Lung (tissue), 12 donors: ENCODE results near the gene OR1K1. TPM values are rescaled to one million over a fixed set of nuclear protein-coding genes. Genes with fewer than 3 reads are reported as not detected.

Experiments used
- ATAC-seq: fragments of 200-7000 bp; cut with Tn5 transposase; one replicate; pipeline ENCODE4 v1.9.1; 2020; ENCODE audit warnings: moderate number of reproducible peaks; ENCODE audit not compliant: insufficient read depth, low FRiP score
- DNase-seq, 3 donors: peaks; one replicate each; pipeline ENCODE4 v3.0.0-alpha.2; 2013 to 2017
- H3K27ac ChIP-seq, 2 donors: one replicate each; pipeline ENCODE4 v1.5.1; 2013; ENCODE audit warnings: mild to moderate bottlenecking in 2 of 2, moderate library complexity in 2 of 2, control low read depth in 1 of 2, inconsistent platforms in 1 of 2, low read depth in 1 of 2, low read length in 1 of 2
- H3K27me3 ChIP-seq, 3 donors: one replicate each; pipeline ENCODE4 v1.5.1; 2013; ENCODE audit warnings: low read length in 2 of 3; ENCODE audit not compliant: control insufficient read depth in 3 of 3, insufficient read depth in 3 of 3
- H3K36me3 ChIP-seq, 4 donors: one replicate each; pipeline ENCODE4 v1.5.1; 2013; ENCODE audit warnings: low read length in 4 of 4, mild to moderate bottlenecking in 1 of 4, moderate library complexity in 1 of 4; ENCODE audit not compliant: control insufficient read depth in 4 of 4, insufficient read depth in 4 of 4
- H3K4me1 ChIP-seq, 5 donors: one replicate each; pipeline ENCODE4 v1.5.1; 2013; ENCODE audit warnings: low read length in 5 of 5, mild to moderate bottlenecking in 2 of 5, moderate library complexity in 1 of 5; ENCODE audit not compliant: control insufficient read depth in 5 of 5, insufficient read depth in 5 of 5
- H3K4me3 ChIP-seq: one replicate; pipeline ENCODE4 v1.5.1; 2013; ENCODE audit warnings: mild to moderate bottlenecking, control low read depth, moderate library complexity
- H3K9ac ChIP-seq, 2 donors: one replicate each; pipeline ENCODE4 v1.5.1; 2013; ENCODE audit warnings: low read length in 2 of 2, control low read depth in 1 of 2; ENCODE audit not compliant: insufficient read depth in 1 of 2
- H3K9me3 ChIP-seq, 4 donors: one replicate each; pipeline ENCODE4 v1.5.1; 2013; ENCODE audit warnings: low read length in 3 of 4, mild to moderate bottlenecking in 1 of 4, moderate library complexity in 1 of 4; ENCODE audit not compliant: control insufficient read depth in 4 of 4, insufficient read depth in 3 of 4
- WGBS, 2 donors: extraction: QIAGEN DNeasy Blood & Tissue Kit; methylation state at CpG; one replicate each; pipeline ENCODE4 v1.1.7; 2013; 5-methylcytosine and 5-hydroxymethylcytosine counted together
- polyA plus RNA-seq, 2 donors: library from polyadenylated mRNA; stranded (reverse); fragments of 200-250 nt; gene quantifications; one replicate each; pipeline ENCODE4 v1.2.1, GENCODE V29; 2013
- total RNA-seq, 2 donors: library from RNA; depleted of rRNA in 1 of 2; stranded (reverse); fragments of >200 nt in 1 of 2; gene quantifications; one replicate each; pipeline ENCODE4 v1.2.1, GENCODE V29; 2014 to 2021
- TF ChIP-seq, protein P1 (sequence below): IDR thresholded peaks from 2 replicates; pipeline ENCODE4 v1.5.1; 2012; ENCODE audit warnings: mild to moderate bottlenecking; ENCODE audit errors: control extremely low read depth, extremely low read depth
- donor health status: control.
- donor health status: control.
- donor health status: Bipolar disorder and iron deficiency.
- donor health status: healthy.
- donor health status: DM: yes; HTN: yes; CAD: no.

Gene OR1K1
- total and polyA plus RNA-seq, 4 donors, result not detected

GRCh38 chr9:122815544-122815943, 15.6 kb downstream of the OR1K1 start:
- no peak overlapping the region for H3K9ac ChIP-seq
- H3K27ac ChIP-seq, result no peak overlapping the region
- no peaks in the 10 kb centered on the region for H3K27me3 ChIP-seq
- TF ChIP-seq, protein P1, sequence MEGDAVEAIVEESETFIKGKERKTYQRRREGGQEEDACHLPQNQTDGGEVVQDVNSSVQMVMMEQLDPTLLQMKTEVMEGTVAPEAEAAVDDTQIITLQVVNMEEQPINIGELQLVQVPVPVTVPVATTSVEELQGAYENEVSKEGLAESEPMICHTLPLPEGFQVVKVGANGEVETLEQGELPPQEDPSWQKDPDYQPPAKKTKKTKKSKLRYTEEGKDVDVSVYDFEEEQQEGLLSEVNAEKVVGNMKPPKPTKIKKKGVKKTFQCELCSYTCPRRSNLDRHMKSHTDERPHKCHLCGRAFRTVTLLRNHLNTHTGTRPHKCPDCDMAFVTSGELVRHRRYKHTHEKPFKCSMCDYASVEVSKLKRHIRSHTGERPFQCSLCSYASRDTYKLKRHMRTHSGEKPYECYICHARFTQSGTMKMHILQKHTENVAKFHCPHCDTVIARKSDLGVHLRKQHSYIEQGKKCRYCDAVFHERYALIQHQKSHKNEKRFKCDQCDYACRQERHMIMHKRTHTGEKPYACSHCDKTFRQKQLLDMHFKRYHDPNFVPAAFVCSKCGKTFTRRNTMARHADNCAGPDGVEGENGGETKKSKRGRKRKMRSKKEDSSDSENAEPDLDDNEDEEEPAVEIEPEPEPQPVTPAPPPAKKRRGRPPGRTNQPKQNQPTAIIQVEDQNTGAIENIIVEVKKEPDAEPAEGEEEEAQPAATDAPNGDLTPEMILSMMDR, result no peak
- no peak for DNase-seq
- H3K36me3 ChIP-seq, result peaks cover 6 to 24% (median 12%) of the 10 kb centered on the region in 4 donors
- ATAC-seq, result no peak
- H3K4me3 ChIP-seq, result no peak overlapping the region
- H3K9me3 ChIP-seq, result no peaks in the 10 kb centered on the region
- peaks cover 0 to 7% (median 0%) of the 10 kb centered on the region in 5 donors for H3K4me1 ChIP-seq

GRCh38 chr9:122816163-122816867, 16.4 kb downstream of the OR1K1 start:
- H3K4me1 ChIP-seq, result peaks cover 0 to 7% (median 0%) of the 10 kb centered on the region in 5 donors
- no peaks in the 10 kb centered on the region for H3K9me3 ChIP-seq
- H3K27me3 ChIP-seq, result no peaks in the 10 kb centered on the region
- DNase-seq (peak; percentile 21 to 46 (median 32)), ATAC-seq (peak; percentile 64)
- H3K36me3 ChIP-seq, result peaks cover 6 to 24% (median 12%) of the 10 kb centered on the region in 4 donors
- TF ChIP-seq, protein P1, result no peak
- no peak overlapping the region for H3K4me3 ChIP-seq
- H3K27ac ChIP-seq, result peak overlapping the region in 1 of 2 donors; percentile 40
- WGBS, 2 donors, result 27 to 47% methylated on average over 17 of the region's 17 CpGs
- H3K9ac ChIP-seq, result no peak overlapping the region

DNA sequence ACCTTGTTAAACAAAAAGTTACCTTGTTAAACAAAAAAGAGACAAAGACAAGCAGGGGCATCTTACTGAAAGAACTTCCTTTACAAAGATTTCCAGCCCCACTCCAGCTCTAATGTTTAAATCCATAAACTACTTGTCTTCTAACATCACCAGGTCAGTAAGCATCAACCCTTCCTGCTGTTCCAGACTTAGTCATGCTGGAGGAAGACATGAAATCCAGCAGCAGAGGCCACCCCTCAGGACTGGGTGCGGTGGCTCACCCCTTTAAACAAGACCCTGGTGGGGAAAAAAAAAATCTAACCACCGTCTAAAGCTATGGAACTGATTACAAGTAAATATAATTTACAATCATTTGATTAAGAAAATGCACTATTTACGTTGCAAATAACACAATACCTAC, 19.4 kb downstream of the OR1K1 start:
- peaks cover 12 to 36% (median 22%) of the 10 kb centered on the region in 4 donors for H3K36me3 ChIP-seq
- peaks cover 0 to 7% (median 0%) of the 10 kb centered on the region in 5 donors for H3K4me1 ChIP-seq
- no peak for ATAC-seq
- TF ChIP-seq, protein P1, result no peak
- WGBS, 2 donors, result 62 to 72% methylated on average over 3 of the region's 3 CpGs
- no peaks in the 10 kb centered on the region for H3K9me3 ChIP-seq
- H3K27me3 ChIP-seq, result no peaks in the 10 kb centered on the region
- peak overlapping the region; percentile 59 to 72 for H3K27ac ChIP-seq
- DNase-seq, result peak in 1 of 3 donors; percentile 22
- no peak overlapping the region for H3K4me3 ChIP-seq
- no peak overlapping the region for H3K9ac ChIP-seq
